HepG2 (cell line): ENCODE results near the gene GCH1. TPM values are rescaled to one million over a fixed set of nuclear protein-coding genes. Genes with fewer than 3 reads are reported as not detected.

Experiments
- ATAC-seq: fragments of 200-7000 bp; cut with Tn5 transposase; 3 replicates; pipeline ENCODE4 v1.9.1; 2020; ENCODE audit warnings: mild to moderate bottlenecking, moderate library complexity
- BruUV-seq: library from RNA; stranded (reverse); fragments of 400-500 nt; replicated peaks from 2 replicates; lab custom pipeline; 2021; lab: Mats Ljungman, UMichigan
- CTCF ChIA-PET: fragments of 300-600 bp; formaldehyde crosslinking; extraction: SDS; loops from one replicate; lab custom pipeline; 2021; ENCODE audit warnings: low total read pairs, inconsistent platforms, low intra/inter-chr PET ratio; lab: Yijun Ruan, JAX
- POLR2A ChIA-PET: fragments of 350-600 bp; sonication (Branson Sonifier 250); formaldehyde crosslinking; loops from one replicate; lab custom pipeline; 2020; ENCODE audit warnings: antibody characterized with exemption, inconsistent platforms; lab: Yijun Ruan, JAX
- DNase-seq: peaks from one replicate; pipeline ENCODE4 v3.0.0-alpha.2; 2015; ENCODE audit warnings: low spot score
- FAIRE-seq: peaks from 3 replicates; lab custom pipeline; 2011; peaks lifted over from hg19 to GRCh38; lab: Jason Lieb, UNC
- H2AFZ ChIP-seq: one replicate; pipeline ENCODE4 v1.6.1; 2011; ENCODE audit warnings: low read length, inconsistent platforms
- H3K27ac ChIP-seq: fragments of 300-600 bp; 3 replicates; pipeline ENCODE4 v1.8.0; 2011; ENCODE audit warnings: mixed run types, mild to moderate bottlenecking, mixed read lengths, low read length, inconsistent platforms; ENCODE audit not compliant: insufficient read depth; ENCODE audit errors: extremely low read length
- H3K27me3 ChIP-seq, 2 experiments: fragments of 200-600 bp in 1 of 2; 2 replicates in 1 of 2; 3 replicates in 1 of 2; pipeline versions ENCODE4 v1.6.0 to v1.8.0; 2011; ENCODE audit warnings: low read length in 2 of 2, mild to moderate bottlenecking in 2 of 2, moderate library complexity in 2 of 2, inconsistent platforms in 1 of 2; ENCODE audit not compliant: insufficient read depth in 2 of 2, control insufficient read depth in 1 of 2
- H3K36me3 ChIP-seq, 2 experiments: fragments of 200-600 bp in 1 of 2; replicated peaks in 1 of 2; 2 replicates in 1 of 2; 3 replicates in 1 of 2; pipeline versions ENCODE4 v1.5.1 to v1.8.0; 2011; ENCODE audit warnings: low read length in 2 of 2, inconsistent platforms in 1 of 2; ENCODE audit not compliant: insufficient read depth in 2 of 2, control insufficient read depth in 1 of 2
- H3K4me1 ChIP-seq: 2 replicates; pipeline ENCODE4 v1.5.1; 2012; ENCODE audit warnings: low read length, inconsistent platforms; ENCODE audit not compliant: insufficient read depth
- H3K4me2 ChIP-seq: 2 replicates; pipeline ENCODE4 v1.6.0; 2011; ENCODE audit warnings: low read depth, low read length, inconsistent platforms
- H3K4me3 ChIP-seq, 3 experiments: fragments of 200-600 bp in 1 of 3; sonication (generic), shearing (Covaris generic) in 1 of 3; replicated peaks in 1 of 3; 2 replicates each; pipeline ENCODE4 v1.5.1; 2011 to 2016; ENCODE audit warnings: low read length in 3 of 3, inconsistent platforms in 2 of 3, low read depth in 2 of 3, mild to moderate bottlenecking in 2 of 3, control low read depth in 1 of 3, mixed read lengths in 1 of 3; ENCODE audit not compliant: insufficient read depth in 1 of 3
- H3K79me2 ChIP-seq: one replicate; pipeline ENCODE4 v1.6.1; 2011; ENCODE audit warnings: low read length, inconsistent platforms; ENCODE audit not compliant: insufficient read depth
- H3K9ac ChIP-seq: 2 replicates; pipeline ENCODE4 v1.6.0; 2011; ENCODE audit warnings: mild to moderate bottlenecking, low read depth, low read length, inconsistent platforms; ENCODE audit not compliant: insufficient read depth
- H3K9me3 ChIP-seq: 2 replicates; pipeline ENCODE4 v1.5.1; 2012; ENCODE audit warnings: mild to moderate bottlenecking, low read length
- H4K20me1 ChIP-seq: 2 replicates; pipeline ENCODE4 v1.6.0; 2011; ENCODE audit warnings: inconsistent platforms, mild to moderate bottlenecking, low read length, moderate library complexity; ENCODE audit not compliant: insufficient read depth
- FOXK2 ChIP-seq: fragments of 450-650 bp; IDR thresholded peaks from 2 replicates; pipeline ENCODE4 v1.6.1; 2016
- HINFP ChIP-seq: sonication (generic); formaldehyde crosslinking; IDR thresholded peaks from 2 replicates; pipeline ENCODE4 v1.4.0; 2020; ENCODE audit warnings: low read depth, mild to moderate bottlenecking, missing genetic modification reagents
- HNRNPUL1 ChIP-seq: fragments of 200-400 bp; formaldehyde crosslinking; IDR thresholded peaks from 2 replicates; pipeline ENCODE4 v1.6.1; 2017; ENCODE audit warnings: low read depth, mild to moderate bottlenecking, low read length, moderate library complexity
- MIXL1 ChIP-seq: IDR thresholded peaks from 2 replicates; pipeline ENCODE4 v1.6.1; 2016
- NFAT5 ChIP-seq: sonication (generic); formaldehyde crosslinking; IDR thresholded peaks from 2 replicates; pipeline ENCODE4 v1.4.0; 2020; ENCODE audit warnings: missing genetic modification reagents
- PCBP1 ChIP-seq: fragments of 200-400 bp; formaldehyde crosslinking; IDR thresholded peaks from 2 replicates; pipeline ENCODE4 v1.6.1; 2017; ENCODE audit warnings: mild to moderate bottlenecking, low read depth, low read length, borderline replicate concordance
- PRMT3 ChIP-seq: sonication (generic); formaldehyde crosslinking; IDR thresholded peaks from 2 replicates; pipeline ENCODE4 v1.8.1; 2022; ENCODE audit warnings: low read depth, mild to moderate bottlenecking, moderate library complexity, missing genetic modification reagents, borderline replicate concordance
- ZBTB34 ChIP-seq: sonication (generic); formaldehyde crosslinking; IDR thresholded peaks from 2 replicates; pipeline ENCODE4 v1.8.0; 2022; ENCODE audit warnings: mild to moderate bottlenecking, missing genetic modification reagents
- ZNF207 ChIP-seq: fragments of 450-650 bp; IDR thresholded peaks from 2 replicates; pipeline ENCODE4 v1.6.1; 2016; ENCODE audit warnings: antibody characterized with exemption, borderline replicate concordance
- ZNF691 ChIP-seq: sonication (generic); formaldehyde crosslinking; IDR thresholded peaks from 2 replicates; pipeline ENCODE4 v1.4.0; 2020; ENCODE audit warnings: missing genetic modification reagents, low read depth, mild to moderate bottlenecking, borderline replicate concordance
- in situ Hi-C: cut with HindIII; loops from 2 replicates; pipeline ENCODE4 v1.10.0; 2017; ENCODE audit warnings: low pct_unique_long_range_greater_than_20kb; ENCODE audit not compliant: extremely low pct_ligation_motif_present
- intact Hi-C: fragments of 100-400 bp; cut with micrococcal nuclease; formaldehyde crosslinking; loops from one replicate; pipeline ENCODE4 v1.10.0; 2022; ENCODE audit not compliant: unreplicated experiment
- polyA plus RNA-seq, 8 experiments: library from polyadenylated mRNA; depleted of rRNA in 3 of 8; stranded (reverse) in 7 of 8; unstranded in 1 of 8; fragments of >200 nt; fragmentation: Illumina TruSeq in 4 of 8; extraction: Trizol in 4 of 8; gene quantifications; 2 replicates each; pipeline versions ENCODE4 v1.2.1 to v1.2.3, GENCODE V29; 2011 to 2016; ENCODE audit warnings: low read depth in 4 of 8, missing spikeins in 1 of 8, mixed read lengths in 1 of 8; ENCODE audit not compliant: insufficient read depth in 1 of 8
- total RNA-seq, 5 experiments: library from RNA; depleted of rRNA; stranded (reverse); fragments of >200 nt; fragmentation: Illumina TruSeq; extraction: Trizol; gene quantifications; 2 replicates each; pipeline ENCODE4 v1.2.3, GENCODE V29; 2016; ENCODE audit warnings: low read depth in 1 of 5
- TF ChIP-seq, protein P1 (sequence below): sonication (generic); formaldehyde crosslinking; IDR thresholded peaks from 2 replicates; pipeline ENCODE4 v1.5.0; 2020; ENCODE audit warnings: missing genetic modification reagents

The GCH1 gene
- total and polyA plus RNA-seq, 2 of the 13 experiments (the other 11 are each of a cell fraction or from before 2014, with no cell fraction given), result 15.0 to 25.2 TPM

- no peak for TF ChIP-seq ZNF691 (CRISPR knock-in tag)
- no peak for TF ChIP-seq ZBTB34 (CRISPR knock-in tag)
- no peak for TF ChIP-seq PCBP1
Observed at GRCh38 chr14:54931101-54931500, 28.5 kb upstream of the GCH1 start (continued).

DNA sequence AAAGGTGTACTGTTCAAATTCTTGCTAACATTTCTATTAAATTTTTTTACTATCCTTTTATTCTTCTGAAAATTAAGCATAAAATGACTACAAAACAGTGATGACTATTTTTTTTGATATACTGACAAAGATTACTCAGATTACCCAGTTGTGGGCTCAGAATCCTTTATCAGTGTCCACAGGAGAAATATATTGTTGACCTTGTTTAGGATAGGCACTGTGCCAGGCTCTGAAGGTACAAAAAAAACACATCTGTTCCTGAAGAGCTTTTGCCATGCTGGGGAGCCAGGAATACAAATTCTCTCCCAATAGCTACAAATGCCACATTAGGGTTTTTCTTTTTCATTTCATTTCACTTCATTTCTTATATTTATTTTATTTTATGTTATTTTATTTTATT lies 26.9 kb upstream of the GCH1 start:
- H3K4me3 ChIP-seq, result no peak overlapping the region
- intact Hi-C loops (no loop called here), in situ Hi-C loops (no loop called here)
- no peak overlapping the region for H2AFZ ChIP-seq
- H4K20me1 ChIP-seq, result no peaks in the 10 kb centered on the region
- no peak overlapping the region for H3K9ac ChIP-seq
- POLR2A ChIA-PET, result no interaction called here
- H3K4me2 ChIP-seq, result no peak overlapping the region
- ATAC-seq (no peak), FAIRE-seq (no peak), DNase-seq (no peak)
- no peaks in the 10 kb centered on the region for H3K79me2 ChIP-seq
- H3K4me1 ChIP-seq, result peaks cover 3% of the 10 kb centered on the region
- no peak overlapping the region for H3K27ac ChIP-seq
- no peaks in the 10 kb centered on the region for H3K27me3 ChIP-seq
- BruUV-seq, result no TSS peak
- no peaks in the 10 kb centered on the region for H3K36me3 ChIP-seq
- CTCF ChIA-PET, result no interaction called here
- no peaks in the 10 kb centered on the region for H3K9me3 ChIP-seq
- TF ChIP-seq, protein P1, sequence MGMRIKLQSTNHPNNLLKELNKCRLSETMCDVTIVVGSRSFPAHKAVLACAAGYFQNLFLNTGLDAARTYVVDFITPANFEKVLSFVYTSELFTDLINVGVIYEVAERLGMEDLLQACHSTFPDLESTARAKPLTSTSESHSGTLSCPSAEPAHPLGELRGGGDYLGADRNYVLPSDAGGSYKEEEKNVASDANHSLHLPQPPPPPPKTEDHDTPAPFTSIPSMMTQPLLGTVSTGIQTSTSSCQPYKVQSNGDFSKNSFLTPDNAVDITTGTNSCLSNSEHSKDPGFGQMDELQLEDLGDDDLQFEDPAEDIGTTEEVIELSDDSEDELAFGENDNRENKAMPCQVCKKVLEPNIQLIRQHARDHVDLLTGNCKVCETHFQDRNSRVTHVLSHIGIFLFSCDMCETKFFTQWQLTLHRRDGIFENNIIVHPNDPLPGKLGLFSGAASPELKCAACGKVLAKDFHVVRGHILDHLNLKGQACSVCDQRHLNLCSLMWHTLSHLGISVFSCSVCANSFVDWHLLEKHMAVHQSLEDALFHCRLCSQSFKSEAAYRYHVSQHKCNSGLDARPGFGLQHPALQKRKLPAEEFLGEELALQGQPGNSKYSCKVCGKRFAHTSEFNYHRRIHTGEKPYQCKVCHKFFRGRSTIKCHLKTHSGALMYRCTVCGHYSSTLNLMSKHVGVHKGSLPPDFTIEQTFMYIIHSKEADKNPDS, result no peak
- TF ChIP-seq MIXL1 (CRISPR knock-in tag), result no peak
- no peak for TF ChIP-seq HNRNPUL1
- no peak for TF ChIP-seq ZNF207
- no peak for TF ChIP-seq PRMT3
- no peak for TF ChIP-seq FOXK2
- TF ChIP-seq NFAT5 (CRISPR knock-in tag), result no peak
- TF ChIP-seq HINFP (CRISPR knock-in tag), result no peak
